GM23338 (cell line): Measurements from ENCODE around the gene SPATA20. TPM values are rescaled to one million over a fixed set of nuclear protein-coding genes. Genes with fewer than 3 reads are reported as not detected.

Experiments used
- ATAC-seq: fragments of 200-7000 bp; cut with Tn5 transposase; 3 replicates; pipeline ENCODE4 v1.9.1; 2020
- DNase-seq: peaks from one replicate; pipeline ENCODE4 v3.0.0-alpha.2; 2015; ENCODE audit warnings: low spot score
- H2AFZ ChIP-seq: fragments of 200-600 bp; sonication (generic); 2 replicates; pipeline ENCODE4 v1.8.0; 2016; ENCODE audit warnings: antibody characterized with exemption, mild to moderate bottlenecking, moderate library complexity
- H3F3A ChIP-seq: fragments of 200-600 bp; sonication (generic); replicated peaks from 2 replicates; pipeline ENCODE4 v1.8.0; 2017; ENCODE audit warnings: antibody characterized with exemption, mixed run types, low read depth
- H3K27ac ChIP-seq: fragments of 200-600 bp; sonication (generic); 2 replicates; pipeline ENCODE4 v1.6.1; 2016; ENCODE audit warnings: low read depth
- H3K27me3 ChIP-seq: fragments of 200-600 bp; sonication (generic); 2 replicates; pipeline ENCODE4 v1.8.0; 2016; ENCODE audit warnings: mild to moderate bottlenecking, mixed run types, moderate library complexity; ENCODE audit not compliant: insufficient read depth
- H3K36me3 ChIP-seq: fragments of 200-600 bp; sonication (generic); 2 replicates; pipeline ENCODE4 v1.8.0; 2016; ENCODE audit warnings: mild to moderate bottlenecking; ENCODE audit not compliant: insufficient read depth
- H3K4me1 ChIP-seq: fragments of 200-600 bp; sonication (generic); 2 replicates; pipeline ENCODE4 v1.8.0; 2016; ENCODE audit warnings: mild to moderate bottlenecking, moderate library complexity; ENCODE audit not compliant: insufficient read depth
- H3K4me2 ChIP-seq: fragments of 200-600 bp; sonication (generic); 2 replicates; pipeline ENCODE4 v1.7.1; 2017; ENCODE audit warnings: mixed run types
- H3K4me3 ChIP-seq: fragments of 200-600 bp; sonication (generic); 2 replicates; pipeline ENCODE4 v1.6.1; 2016; ENCODE audit warnings: mixed run types
- H3K79me2 ChIP-seq: fragments of 200-600 bp; sonication (generic); replicated peaks from 2 replicates; pipeline ENCODE4 v1.8.0; 2017; ENCODE audit warnings: mild to moderate bottlenecking; ENCODE audit not compliant: insufficient read depth
- H3K9me2 ChIP-seq: fragments of 200-600 bp; sonication (generic); 2 replicates; pipeline ENCODE4 v1.8.0; 2017; ENCODE audit not compliant: insufficient read depth
- H4K20me1 ChIP-seq: fragments of 200-600 bp; sonication (generic); replicated peaks from 2 replicates; pipeline ENCODE4 v1.8.0; 2017; ENCODE audit warnings: mild to moderate bottlenecking; ENCODE audit not compliant: insufficient read depth
- H3K27ac Mint-ChIP-seq: 2 replicates; pipeline ENCODE4 v1.8.0; 2020; ENCODE audit warnings: inconsistent platforms, mild to moderate bottlenecking, moderate library complexity, mixed read lengths
- H3K27me3 Mint-ChIP-seq: 3 replicates; pipeline ENCODE4 v1.8.0; 2022; ENCODE audit warnings: low read depth, mild to moderate bottlenecking, moderate library complexity, mixed read lengths, inconsistent platforms; ENCODE audit not compliant: insufficient read depth, poor library complexity
- H3K36me3 Mint-ChIP-seq: 3 replicates; pipeline ENCODE4 v1.8.0; 2021; ENCODE audit warnings: low read depth, mild to moderate bottlenecking, inconsistent platforms, moderate library complexity, mixed read lengths
- H3K4me1 Mint-ChIP-seq: 3 replicates; pipeline ENCODE4 v1.8.0; 2020; ENCODE audit warnings: mild to moderate bottlenecking, inconsistent platforms, mixed read lengths
- H3K4me3 Mint-ChIP-seq: 3 replicates; pipeline ENCODE4 v1.8.0; 2021; ENCODE audit warnings: moderate library complexity, mild to moderate bottlenecking, inconsistent platforms, mixed read lengths
- H3K9me3 Mint-ChIP-seq: 3 replicates; pipeline ENCODE4 v1.8.0; 2020; ENCODE audit warnings: moderate library complexity, mild to moderate bottlenecking, inconsistent platforms, mixed read lengths
- CREB1 ChIP-seq: fragments of 250-450 bp; sonication (Bioruptor Pico); IDR thresholded peaks from 2 replicates; pipeline ENCODE4 v1.5.0; 2020; ENCODE audit warnings: low read depth, mild to moderate bottlenecking, moderate library complexity
- CTCF ChIP-seq, 2 experiments: fragments of 200-600 bp in 1 of 2; sonication (generic) in 1 of 2; conservative IDR thresholded peaks; 2 replicates each; pipeline versions ENCODE4 v1.5.1 to v1.6.1; 2016 to 2017; ENCODE audit warnings: antibody characterized with exemption in 2 of 2, low read depth in 2 of 2, mild to moderate bottlenecking in 2 of 2, moderate library complexity in 1 of 2
- ETS1 ChIP-seq: IDR thresholded peaks from 2 replicates; pipeline ENCODE4 v1.6.1; 2016; ENCODE audit warnings: antibody characterized with exemption
- EZH2 ChIP-seq: fragments of 200-600 bp; sonication (generic); IDR thresholded peaks from one replicate; pipeline ENCODE4 v1.8.0; 2017; ENCODE audit warnings: antibody characterized with exemption, mild to moderate bottlenecking, low read depth; ENCODE audit not compliant: unreplicated experiment
- EZH2phosphoT487 ChIP-seq: fragments of 200-600 bp; sonication (generic); IDR thresholded peaks from one replicate; pipeline ENCODE4 v1.8.1; 2018; ENCODE audit warnings: antibody characterized with exemption; ENCODE audit not compliant: unreplicated experiment
- JUNB ChIP-seq: IDR thresholded peaks from one replicate; pipeline ENCODE4 v1.6.1; 2016; ENCODE audit warnings: antibody characterized with exemption; ENCODE audit not compliant: unreplicated experiment
- NANOG ChIP-seq: IDR thresholded peaks from 2 replicates; pipeline ENCODE4 v1.6.1; 2016; ENCODE audit warnings: antibody characterized with exemption, borderline replicate concordance
- POLR2AphosphoS5 ChIP-seq: IDR thresholded peaks from 2 replicates; pipeline ENCODE4 v1.6.1; 2016; ENCODE audit warnings: antibody characterized with exemption, low read depth
- REST ChIP-seq: IDR thresholded peaks from one replicate; pipeline ENCODE4 v1.6.1; 2018; ENCODE audit warnings: antibody characterized with exemption; ENCODE audit not compliant: unreplicated experiment
- STAT1 ChIP-seq: IDR thresholded peaks from one replicate; pipeline ENCODE4 v1.6.1; 2016; ENCODE audit warnings: antibody characterized with exemption; ENCODE audit not compliant: unreplicated experiment
- ZNF114 ChIP-seq: fragments of 250-450 bp; sonication (Bioruptor Pico); IDR thresholded peaks from 2 replicates; pipeline ENCODE4 v1.5.0; 2020; ENCODE audit warnings: mild to moderate bottlenecking, moderate library complexity
- ZNF331 ChIP-seq: fragments of 250-450 bp; sonication (Bioruptor Pico); IDR thresholded peaks from 2 replicates; pipeline ENCODE4 v1.5.0; 2020; ENCODE audit warnings: low read depth, mild to moderate bottlenecking, moderate library complexity
- ZNF462 ChIP-seq: fragments of 250-450 bp; sonication (Bioruptor Pico); IDR thresholded peaks from 2 replicates; pipeline ENCODE4 v1.5.0; 2020; ENCODE audit warnings: mild to moderate bottlenecking, moderate library complexity
- polyA plus RNA-seq: library from polyadenylated mRNA; unstranded; fragments of >200 nt; fragmentation: Nextera tagmentation; extraction: Ambion mirVana; gene quantifications from 2 replicates; pipeline ENCODE4 v1.2.1, GENCODE V29; 2016
- total RNA-seq: library from RNA; depleted of rRNA; stranded (reverse); fragments of >200 nt; shearing (Covaris generic); gene quantifications from 2 replicates; pipeline ENCODE4 v1.2.3, GENCODE V29; 2014

The SPATA20 gene
- total and polyA plus RNA-seq, 2 experiments from 2014 or later: 13.8 to 32.7 TPM

GRCh38 chr17:50586421-50587247, 39.7 kb downstream of the SPATA20 start:
- H2AFZ ChIP-seq: no peak overlapping the region
- TF ChIP-seq ZNF462 (CRISPR knock-in tag) (no peak), STAT1 (no peak), CTCF (conservative IDR thresholded peaks at IDR 0.05; ENCODE audit: low read depth in 2 of 2) (no peak), EZH2 (no peak), REST (no peak), EZH2phosphoT487 (no peak), ZNF114 (CRISPR knock-in tag) (no peak), POLR2AphosphoS5 (no peak), ETS1 (no peak), ZNF331 (CRISPR knock-in tag) (no peak), NANOG (no peak), CREB1 (no peak), JUNB (no peak)
- H3K9me2 ChIP-seq: no peaks in the 10 kb centered on the region
- no peak overlapping the region for H3K4me2 ChIP-seq
- H3K4me3 ChIP-seq: no peak overlapping the region
- ATAC-seq: peak; percentile 75
- no peaks in the 10 kb centered on the region for H3K36me3 ChIP-seq
- no peaks in the 10 kb centered on the region for H3K36me3 Mint-ChIP-seq
- H3K27me3 ChIP-seq: no peaks in the 10 kb centered on the region
- H4K20me1 ChIP-seq: no peaks in the 10 kb centered on the region
- no peak overlapping the region for H3K4me3 Mint-ChIP-seq
- H3F3A ChIP-seq: no peaks in the 10 kb centered on the region
- H3K27me3 Mint-ChIP-seq: peaks cover 29% of the 10 kb centered on the region
- no peak overlapping the region for H3K27ac Mint-ChIP-seq
- no peaks in the 10 kb centered on the region for H3K9me3 Mint-ChIP-seq
- no peaks in the 10 kb centered on the region for H3K79me2 ChIP-seq
- peaks cover 20% of the 10 kb centered on the region for H3K4me1 Mint-ChIP-seq
- DNase-seq: no peak
- H3K27ac ChIP-seq: no peak overlapping the region
- H3K4me1 ChIP-seq: no peaks in the 10 kb centered on the region
